Measurements from ENCODE around the gene KCNQ1.
A peak's percentile ranks its signal among the peaks of the same experiment; 100 is the strongest.

KCNQ1 gene

DNA sequence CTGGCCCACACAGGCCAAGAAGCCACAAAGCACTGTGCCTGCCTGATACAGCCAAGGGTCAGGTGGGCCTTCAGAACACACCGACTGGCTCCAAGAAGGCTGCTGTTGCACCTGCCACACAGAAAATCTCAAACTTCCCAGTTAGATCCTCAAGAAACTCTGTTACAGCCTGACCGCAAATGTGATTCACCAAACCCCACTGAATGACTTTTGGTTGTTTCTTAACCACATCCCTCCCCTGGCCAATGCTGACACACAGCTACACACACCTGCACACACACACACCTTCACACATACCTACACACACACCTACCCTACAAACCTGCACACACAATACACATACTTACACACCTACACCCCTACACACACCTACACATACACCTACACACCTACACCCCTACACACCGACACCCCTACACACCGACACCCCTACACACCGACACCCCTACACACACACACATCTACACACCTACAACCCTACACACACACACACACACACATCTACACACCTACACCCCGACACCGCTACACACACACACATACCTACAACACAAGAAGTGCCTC is 409.3 kb downstream of the KCNQ1 start:
- H3K27me3 ChIP-seq (ENCODE audit: low read depth, low read length) = no peaks in the 10 kb centered on the region

DNA sequence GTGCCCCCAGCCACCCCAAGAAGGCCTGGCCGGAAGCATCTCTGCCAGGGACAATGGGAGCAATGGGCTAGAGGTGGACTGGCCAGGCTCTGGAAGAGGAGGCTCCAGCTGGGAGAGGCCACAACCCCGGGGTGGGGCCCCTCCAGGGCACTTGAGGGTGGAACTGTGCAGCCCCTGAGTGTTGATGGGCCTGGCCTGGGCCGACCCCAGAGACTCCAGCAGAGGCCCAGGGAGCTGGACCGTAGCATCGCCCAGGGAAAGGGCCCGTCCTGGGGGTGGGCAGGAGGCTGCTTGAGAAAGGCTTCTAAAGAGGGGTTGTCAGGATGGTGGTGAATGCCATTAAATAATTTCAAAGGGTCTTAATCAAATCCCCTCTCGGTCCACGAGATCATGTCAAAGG is 410.4 kb downstream of the KCNQ1 start:
- Histone ChIP-seq H3K9me3 (ENCODE audit: control insufficient read depth in 1 of 2, low read length in 2 of 2) (no peaks in the 10 kb centered on the region), H3K4me1 (ENCODE audit: control insufficient read depth in 1 of 2, insufficient read depth in 2 of 2, low read length in 2 of 2) (no peaks in the 10 kb centered on the region), H3K36me3 (ENCODE audit: control insufficient read depth in 1 of 2, insufficient read depth in 2 of 2, low read length in 2 of 2) (no peaks in the 10 kb centered on the region)

More for the DNA sequence above, 409.3 kb downstream of the KCNQ1 start:
- Histone ChIP-seq H3K4me1 (ENCODE audit: control insufficient read depth in 1 of 2, insufficient read depth in 2 of 2, low read length in 2 of 2) (no peaks in the 10 kb centered on the region), H3K36me3 (ENCODE audit: control insufficient read depth in 1 of 2, insufficient read depth in 2 of 2, low read length in 2 of 2) (no peaks in the 10 kb centered on the region), H3K4me3 (ENCODE audit: low read depth in 1 of 2, low read length in 2 of 2) (no peak overlapping the region), H3K9me3 (ENCODE audit: control insufficient read depth in 1 of 2, low read length in 2 of 2) (no peaks in the 10 kb centered on the region), H3K27ac (ENCODE audit: low read length) (no peak overlapping the region)

DNA sequence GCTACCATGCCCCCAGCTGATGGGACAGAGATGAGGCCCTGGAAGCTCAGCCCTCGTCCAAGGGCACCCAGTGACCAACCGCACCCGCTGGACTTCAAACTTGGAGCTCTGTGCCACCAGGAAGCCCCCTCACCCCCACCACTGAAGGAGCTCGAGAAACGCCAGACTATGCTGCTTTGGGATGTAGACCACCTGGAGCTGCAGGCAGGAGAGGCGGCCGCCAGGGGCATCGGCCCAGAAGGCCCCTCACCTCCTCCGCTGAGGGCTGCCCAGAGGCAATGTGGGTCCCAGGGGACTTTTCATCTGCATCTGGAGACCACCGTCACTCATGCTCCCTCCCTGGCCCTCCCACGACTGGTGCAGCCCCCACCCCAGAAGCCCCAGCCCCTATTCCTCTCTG is 412.5 kb downstream of the KCNQ1 start:
- Histone ChIP-seq H3K4me3 (ENCODE audit: low read depth in 1 of 2, low read length in 2 of 2) (no peak overlapping the region), H3K9me3 (ENCODE audit: control insufficient read depth in 1 of 2, low read length in 2 of 2) (no peaks in the 10 kb centered on the region), H3K36me3 (ENCODE audit: control insufficient read depth in 1 of 2, insufficient read depth in 2 of 2, low read length in 2 of 2) (no peaks in the 10 kb centered on the region), H3K27ac (ENCODE audit: low read length) (no peak overlapping the region), H3K4me1 (ENCODE audit: control insufficient read depth in 1 of 2, insufficient read depth in 2 of 2, low read length in 2 of 2) (no peaks in the 10 kb centered on the region), H3K27me3 (ENCODE audit: low read depth, low read length) (no peaks in the 10 kb centered on the region)

More for the DNA sequence above, 410.4 kb downstream of the KCNQ1 start:
- Histone ChIP-seq H3K27me3 (ENCODE audit: low read depth, low read length) (no peaks in the 10 kb centered on the region), H3K27ac (ENCODE audit: low read length) (no peak overlapping the region), H3K4me3 (ENCODE audit: low read depth in 1 of 2, low read length in 2 of 2) (no peak overlapping the region)

DNA sequence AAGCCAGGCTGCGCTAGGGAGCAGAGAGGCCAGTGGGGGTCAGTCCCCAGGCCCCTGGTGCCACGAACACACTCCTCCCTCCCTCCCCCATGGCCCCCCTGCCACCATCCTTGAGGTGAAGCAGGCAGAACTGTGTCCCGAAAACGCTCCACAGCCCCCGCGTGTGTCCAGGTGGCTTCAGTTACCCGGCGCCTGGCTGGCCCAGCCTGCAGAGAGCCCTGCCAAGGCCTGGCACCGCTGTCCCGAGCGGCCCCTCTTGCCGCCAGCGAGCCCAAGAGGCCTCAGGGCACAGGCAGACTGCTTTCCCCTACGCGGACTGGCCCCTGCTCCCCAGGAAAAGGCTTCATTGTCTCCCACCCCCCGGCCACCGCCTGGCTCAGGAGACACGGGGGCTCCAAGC is 413.1 kb downstream of the KCNQ1 start:
- no peak overlapping the region for H3K27ac ChIP-seq (ENCODE audit: low read length)
- no peaks in the 10 kb centered on the region for H3K9me3 ChIP-seq (ENCODE audit: control insufficient read depth in 1 of 2, low read length in 2 of 2)
- H3K4me3 ChIP-seq (ENCODE audit: low read depth in 1 of 2, low read length in 2 of 2) = no peak overlapping the region
- no peaks in the 10 kb centered on the region for H3K27me3 ChIP-seq (ENCODE audit: low read depth, low read length)
- H3K36me3 ChIP-seq (ENCODE audit: control insufficient read depth in 1 of 2, insufficient read depth in 2 of 2, low read length in 2 of 2) = no peaks in the 10 kb centered on the region
- H3K4me1 ChIP-seq (ENCODE audit: control insufficient read depth in 1 of 2, insufficient read depth in 2 of 2, low read length in 2 of 2) = peaks cover 0 to 5% of the 10 kb centered on the region in 2 donors

- no peak overlapping the region for H3K27ac ChIP-seq (ENCODE audit: low read length)
- peaks cover 5% of the 10 kb centered on the region for H3K27me3 ChIP-seq (ENCODE audit: low read depth, low read length)
- H3K4me1 ChIP-seq (ENCODE audit: control insufficient read depth in 1 of 2, insufficient read depth in 2 of 2, low read length in 2 of 2) = peaks cover 0 to 11% of the 10 kb centered on the region in 2 donors
- no peaks in the 10 kb centered on the region for H3K9me3 ChIP-seq (ENCODE audit: control insufficient read depth in 1 of 2, low read length in 2 of 2)
- H3K4me3 ChIP-seq (ENCODE audit: low read depth in 1 of 2, low read length in 2 of 2) = no peak overlapping the region
- H3K36me3 ChIP-seq (ENCODE audit: control insufficient read depth in 1 of 2, insufficient read depth in 2 of 2, low read length in 2 of 2) = no peaks in the 10 kb centered on the region
Measured at GRCh38 chr11:2858995-2859698, 414.3 kb downstream of the KCNQ1 start.

- H3K9me3 ChIP-seq (ENCODE audit: control insufficient read depth in 1 of 2, low read length in 2 of 2) = no peaks in the 10 kb centered on the region
- H3K27ac ChIP-seq (ENCODE audit: low read length) = no peak overlapping the region
- peaks cover 0 to 11% of the 10 kb centered on the region in 2 donors for H3K4me1 ChIP-seq (ENCODE audit: control insufficient read depth in 1 of 2, insufficient read depth in 2 of 2, low read length in 2 of 2)
- H3K4me3 ChIP-seq (ENCODE audit: low read depth in 1 of 2, low read length in 2 of 2) = no peak overlapping the region
- H3K36me3 ChIP-seq (ENCODE audit: control insufficient read depth in 1 of 2, insufficient read depth in 2 of 2, low read length in 2 of 2) = no peaks in the 10 kb centered on the region
- peaks cover 5% of the 10 kb centered on the region for H3K27me3 ChIP-seq (ENCODE audit: low read depth, low read length)
Measured at GRCh38 chr11:2859699-2860037, 414.9 kb downstream of the KCNQ1 start.

DNA sequence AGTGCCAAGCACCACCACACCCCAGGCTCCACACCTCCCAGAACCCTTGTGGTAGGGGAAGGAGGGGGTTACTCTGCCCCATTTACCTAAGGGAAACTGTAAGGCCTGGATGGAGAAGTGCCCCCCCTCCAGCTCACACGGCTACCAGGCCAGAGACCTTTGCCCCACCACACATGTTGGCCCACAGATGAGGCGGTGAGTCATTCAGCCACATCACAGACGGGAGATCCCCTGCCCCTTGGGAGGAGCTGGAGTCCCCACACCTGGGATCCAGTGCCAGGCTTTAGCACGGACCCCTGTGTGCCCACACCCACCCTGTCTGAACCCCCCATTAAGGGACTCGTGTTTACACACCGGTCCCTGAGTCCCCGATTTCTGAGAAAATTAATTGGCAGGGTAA is 415.8 kb downstream of the KCNQ1 start:
- Histone ChIP-seq H3K4me1 (ENCODE audit: control insufficient read depth in 1 of 2, insufficient read depth in 2 of 2, low read length in 2 of 2) (peaks cover 0 to 11% of the 10 kb centered on the region in 2 donors), H3K9me3 (ENCODE audit: control insufficient read depth in 1 of 2, low read length in 2 of 2) (no peaks in the 10 kb centered on the region), H3K4me3 (ENCODE audit: low read depth in 1 of 2, low read length in 2 of 2) (no peak overlapping the region), H3K36me3 (ENCODE audit: control insufficient read depth in 1 of 2, insufficient read depth in 2 of 2, low read length in 2 of 2) (no peaks in the 10 kb centered on the region), H3K27me3 (ENCODE audit: low read depth, low read length) (peaks cover 5% of the 10 kb centered on the region), H3K27ac (ENCODE audit: low read length) (no peak overlapping the region)

DNA sequence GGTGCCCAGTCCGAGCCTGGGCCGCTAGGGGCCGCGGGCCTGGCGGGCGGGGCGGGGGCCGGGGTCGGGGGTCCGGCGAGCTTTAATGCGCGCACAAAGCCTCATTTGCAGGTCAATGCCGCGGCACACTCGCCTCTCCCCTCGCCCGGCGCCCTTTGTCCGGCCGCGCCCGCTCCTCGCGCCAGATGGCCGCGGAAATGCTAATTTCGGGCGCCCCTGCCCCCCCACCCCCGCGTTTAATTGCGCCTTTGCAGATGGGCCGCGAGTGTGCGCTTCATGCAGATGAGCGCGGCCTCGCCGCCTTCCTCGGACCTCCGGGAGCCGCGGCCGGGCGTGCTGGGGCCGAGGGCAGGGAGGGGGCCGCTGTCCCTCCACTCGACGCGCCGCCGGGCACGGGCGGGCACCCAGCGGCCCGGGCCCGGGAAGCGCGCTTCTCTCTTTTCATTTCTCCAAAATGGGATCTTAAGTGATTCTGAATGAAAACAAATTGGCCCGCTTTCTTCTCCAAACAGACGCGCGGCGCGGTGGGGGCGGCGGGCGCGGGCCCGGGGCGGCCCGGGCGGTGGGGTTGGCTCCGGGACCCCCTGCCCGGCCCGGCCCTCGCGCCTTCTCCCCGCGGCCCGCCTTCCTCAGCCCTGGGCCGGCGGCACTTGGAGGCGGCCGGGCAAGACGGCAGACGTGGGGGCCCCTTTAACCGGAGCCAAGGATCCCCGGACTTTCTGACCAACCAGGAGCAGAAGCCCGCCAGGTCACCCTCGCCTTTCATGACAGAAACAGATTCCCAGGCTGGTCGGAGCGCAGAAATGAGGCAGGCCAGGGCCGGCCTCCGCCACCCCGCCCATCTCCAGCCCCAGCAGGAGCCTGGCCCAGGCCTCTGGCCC is 417.8 kb downstream of the KCNQ1 start:
- Histone ChIP-seq H3K4me3 (ENCODE audit: low read depth in 1 of 2, low read length in 2 of 2) (peak overlapping the region in 1 of 2 donors; percentile 48), H3K27ac (ENCODE audit: low read length) (no peak overlapping the region)

GRCh38 chr11:2863276-2863618 is 418.4 kb downstream of the KCNQ1 start:
- Histone ChIP-seq H3K27me3 (ENCODE audit: low read depth, low read length) (peaks cover 12% of the 10 kb centered on the region), H3K4me3 (ENCODE audit: low read depth in 1 of 2, low read length in 2 of 2) (no peak overlapping the region), H3K27ac (ENCODE audit: low read length) (no peak overlapping the region)

More for the DNA sequence above, 417.8 kb downstream of the KCNQ1 start:
- H3K4me1 ChIP-seq (ENCODE audit: control insufficient read depth in 1 of 2, insufficient read depth in 2 of 2, low read length in 2 of 2) = peaks cover 0 to 11% of the 10 kb centered on the region in 2 donors
- H3K36me3 ChIP-seq (ENCODE audit: control insufficient read depth in 1 of 2, insufficient read depth in 2 of 2, low read length in 2 of 2) = no peaks in the 10 kb centered on the region
- peaks cover 7% of the 10 kb centered on the region for H3K27me3 ChIP-seq (ENCODE audit: low read depth, low read length)
- no peaks in the 10 kb centered on the region for H3K9me3 ChIP-seq (ENCODE audit: control insufficient read depth in 1 of 2, low read length in 2 of 2)

GRCh38 chr11:2864901-2865300 is 420.1 kb downstream of the KCNQ1 start:
- Histone ChIP-seq H3K9me3 (ENCODE audit: control insufficient read depth in 1 of 2, low read length in 2 of 2) (no peaks in the 10 kb centered on the region), H3K27ac (ENCODE audit: low read length) (no peak overlapping the region), H3K4me1 (ENCODE audit: control insufficient read depth in 1 of 2, insufficient read depth in 2 of 2, low read length in 2 of 2) (peaks cover 0 to 14% of the 10 kb centered on the region in 2 donors), H3K4me3 (ENCODE audit: low read depth in 1 of 2, low read length in 2 of 2) (no peak overlapping the region), H3K36me3 (ENCODE audit: control insufficient read depth in 1 of 2, insufficient read depth in 2 of 2, low read length in 2 of 2) (no peaks in the 10 kb centered on the region), H3K27me3 (ENCODE audit: low read depth, low read length) (peaks cover 21% of the 10 kb centered on the region)

More at GRCh38 chr11:2863276-2863618, 418.4 kb downstream of the KCNQ1 start:
- Histone ChIP-seq H3K36me3 (ENCODE audit: control insufficient read depth in 1 of 2, insufficient read depth in 2 of 2, low read length in 2 of 2) (no peaks in the 10 kb centered on the region), H3K4me1 (ENCODE audit: control insufficient read depth in 1 of 2, insufficient read depth in 2 of 2, low read length in 2 of 2) (peaks cover 0 to 12% of the 10 kb centered on the region in 2 donors), H3K9me3 (ENCODE audit: control insufficient read depth in 1 of 2, low read length in 2 of 2) (no peaks in the 10 kb centered on the region)

DNA sequence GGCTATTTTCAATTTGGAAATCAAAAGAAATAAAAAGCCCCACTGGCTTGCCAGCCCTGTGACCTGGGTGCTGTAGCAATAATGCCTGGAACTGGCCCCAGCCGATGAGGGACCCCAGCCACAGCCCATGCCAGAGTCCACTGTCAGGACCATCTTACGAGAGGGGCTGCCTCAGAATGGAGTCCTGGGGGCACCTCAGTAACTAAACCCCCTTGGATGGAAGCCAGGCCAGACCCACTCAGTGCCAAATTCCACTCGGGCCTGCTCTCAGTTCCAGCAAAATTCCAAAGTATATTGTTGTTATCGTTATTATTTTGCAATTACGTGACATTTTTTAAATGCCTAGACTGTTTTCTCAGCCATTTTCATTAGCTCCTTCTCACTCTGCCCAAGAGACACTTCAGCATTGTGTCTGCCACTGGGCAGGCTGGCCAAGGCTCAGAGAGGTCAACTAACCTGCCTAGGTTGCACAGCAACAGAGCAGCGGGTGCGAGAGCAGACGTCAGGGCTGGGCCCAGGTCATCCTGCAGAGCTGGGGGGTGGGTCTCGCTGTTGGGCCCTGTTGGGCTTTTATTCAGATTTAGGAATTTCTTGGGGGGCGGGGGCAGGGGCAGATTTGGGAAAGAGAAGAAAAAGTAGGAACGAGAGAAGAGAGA is 421.2 kb downstream of the KCNQ1 start:
- Histone ChIP-seq H3K36me3 (ENCODE audit: control insufficient read depth in 1 of 2, insufficient read depth in 2 of 2, low read length in 2 of 2) (no peaks in the 10 kb centered on the region), H3K9me3 (ENCODE audit: control insufficient read depth in 1 of 2, low read length in 2 of 2) (no peaks in the 10 kb centered on the region), H3K27me3 (ENCODE audit: low read depth, low read length) (peaks cover 28% of the 10 kb centered on the region), H3K4me1 (ENCODE audit: control insufficient read depth in 1 of 2, insufficient read depth in 2 of 2, low read length in 2 of 2) (peaks cover 0 to 14% of the 10 kb centered on the region in 2 donors), H3K27ac (ENCODE audit: low read length) (no peak overlapping the region), H3K4me3 (ENCODE audit: low read depth in 1 of 2, low read length in 2 of 2) (no peak overlapping the region)

Data from muscle layer of duodenum (tissue), 2 donors.